GM21447 (cell line): ENCODE data around the gene MEFV.
"Not testable (repeated sequence)": the region's sequence is repeated elsewhere in the genome, so short reads cannot be mapped to it uniquely, and the experiment has no call there.

Experiments used
- ATAC-seq: cut with Tn5 transposase; IDR thresholded peaks from one replicate; pipeline ENCODE4 v1.9.1; 2021; ENCODE audit not compliant: unreplicated experiment

MEFV gene, protein sequence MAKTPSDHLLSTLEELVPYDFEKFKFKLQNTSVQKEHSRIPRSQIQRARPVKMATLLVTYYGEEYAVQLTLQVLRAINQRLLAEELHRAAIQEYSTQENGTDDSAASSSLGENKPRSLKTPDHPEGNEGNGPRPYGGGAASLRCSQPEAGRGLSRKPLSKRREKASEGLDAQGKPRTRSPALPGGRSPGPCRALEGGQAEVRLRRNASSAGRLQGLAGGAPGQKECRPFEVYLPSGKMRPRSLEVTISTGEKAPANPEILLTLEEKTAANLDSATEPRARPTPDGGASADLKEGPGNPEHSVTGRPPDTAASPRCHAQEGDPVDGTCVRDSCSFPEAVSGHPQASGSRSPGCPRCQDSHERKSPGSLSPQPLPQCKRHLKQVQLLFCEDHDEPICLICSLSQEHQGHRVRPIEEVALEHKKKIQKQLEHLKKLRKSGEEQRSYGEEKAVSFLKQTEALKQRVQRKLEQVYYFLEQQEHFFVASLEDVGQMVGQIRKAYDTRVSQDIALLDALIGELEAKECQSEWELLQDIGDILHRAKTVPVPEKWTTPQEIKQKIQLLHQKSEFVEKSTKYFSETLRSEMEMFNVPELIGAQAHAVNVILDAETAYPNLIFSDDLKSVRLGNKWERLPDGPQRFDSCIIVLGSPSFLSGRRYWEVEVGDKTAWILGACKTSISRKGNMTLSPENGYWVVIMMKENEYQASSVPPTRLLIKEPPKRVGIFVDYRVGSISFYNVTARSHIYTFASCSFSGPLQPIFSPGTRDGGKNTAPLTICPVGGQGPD

DNA sequence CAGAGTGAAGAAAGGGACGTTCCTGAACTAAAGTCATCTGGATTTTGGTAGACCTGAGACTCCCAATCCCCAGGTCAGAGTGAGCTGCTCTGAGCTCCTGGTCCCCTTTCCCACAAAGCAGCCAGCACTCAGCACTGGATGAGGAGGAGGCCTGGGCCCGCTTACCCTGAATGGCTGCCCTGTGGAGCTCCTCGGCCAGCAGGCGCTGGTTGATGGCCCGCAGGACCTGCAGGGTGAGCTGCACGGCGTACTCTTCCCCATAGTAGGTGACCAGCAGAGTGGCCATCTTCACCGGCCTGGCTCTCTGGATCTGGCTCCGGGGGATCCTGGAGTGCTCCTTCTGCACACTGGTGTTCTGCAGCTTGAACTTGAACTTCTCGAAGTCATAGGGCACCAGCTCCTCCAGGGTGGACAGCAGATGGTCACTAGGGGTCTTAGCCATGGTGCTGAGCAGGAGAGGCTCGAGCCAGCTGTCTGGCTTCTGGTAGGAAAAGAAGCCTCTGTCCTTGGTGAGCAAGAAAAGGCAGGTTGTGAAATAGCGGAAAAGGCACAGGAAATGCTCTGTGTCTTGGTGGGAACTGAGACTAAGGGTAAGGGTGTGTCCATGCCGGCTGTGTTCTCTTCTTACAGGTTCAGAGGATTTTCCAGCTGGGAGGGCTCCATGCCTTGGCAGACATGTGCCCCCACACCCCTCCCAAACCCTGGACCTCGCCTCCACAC lies at the start of gene MEFV:
MEFV (minus strand) TSS at position 488 of the 720 bp plus-strand sequence; CDS start at position 442, 46 bp downstream.
- ATAC-seq: no peak

DNA sequence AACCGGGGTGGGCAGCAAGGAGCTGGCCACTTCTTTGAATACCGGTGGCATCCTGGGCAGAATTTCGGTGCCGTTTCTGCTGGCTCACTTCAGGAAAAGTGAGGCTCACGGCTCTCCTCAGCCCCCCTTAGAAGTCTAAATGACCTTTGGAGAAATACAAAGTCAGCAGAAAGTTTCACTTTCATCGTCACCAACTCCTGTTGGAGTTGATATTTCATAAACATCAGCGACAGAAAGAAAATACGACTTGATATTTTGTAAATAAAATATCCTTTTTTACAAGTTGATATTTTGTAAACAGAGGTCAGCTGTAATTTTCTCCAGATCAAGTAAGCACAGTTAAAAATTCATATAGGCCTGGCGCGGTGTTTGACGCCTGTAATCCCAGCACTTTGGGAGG lies 49.6 kb upstream of the MEFV start:
- ATAC-seq: no peak

DNA sequence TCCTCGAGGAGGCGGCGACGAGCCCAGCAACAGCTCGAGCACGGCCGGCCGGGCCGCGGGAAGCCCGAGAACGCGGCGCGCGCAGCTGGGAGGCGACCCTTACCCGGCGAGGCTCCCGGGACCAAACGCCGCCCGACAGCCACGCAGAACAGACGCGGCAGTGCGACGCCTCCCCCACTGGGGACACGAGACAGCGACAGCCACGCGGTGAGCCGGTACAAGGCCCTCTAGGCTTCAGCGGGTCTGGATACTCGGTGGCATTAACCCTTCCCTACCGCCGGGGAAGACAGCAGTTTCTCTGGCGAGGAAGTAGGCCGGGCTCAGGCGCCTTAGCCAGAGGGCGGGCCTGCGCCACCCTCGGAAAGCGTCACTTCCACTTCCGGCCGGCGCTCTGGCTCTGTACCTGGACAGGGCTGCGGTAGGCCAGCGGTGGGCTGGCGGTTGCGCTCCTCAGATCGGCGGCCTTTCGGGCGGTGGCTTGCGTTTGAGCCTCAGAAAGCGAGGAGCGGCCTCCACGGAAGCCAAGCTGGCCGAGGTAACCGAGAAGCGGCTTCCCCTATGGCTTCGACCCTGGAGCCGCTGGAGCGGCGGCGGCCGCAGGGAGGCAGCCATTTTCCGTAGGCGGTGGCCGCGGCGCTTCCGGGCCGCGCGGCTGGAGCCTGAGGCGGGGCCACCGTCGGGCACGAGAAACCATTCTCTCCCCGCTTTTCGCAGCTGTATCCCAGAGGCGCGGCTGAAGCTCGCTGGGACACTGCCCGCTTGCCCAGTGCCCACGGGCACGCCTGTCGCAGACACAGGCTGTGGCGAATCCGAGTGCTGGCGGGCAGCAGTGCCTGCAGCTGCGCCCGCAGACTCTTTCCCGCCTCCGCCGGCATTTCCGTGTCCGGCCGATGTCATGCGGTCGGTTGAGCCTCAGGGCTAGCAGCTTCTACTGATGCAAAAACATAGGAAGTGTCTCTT lies 49.0 kb upstream of the MEFV start, which contains the start of the genes TIGD7 and ZNF75A:
TIGD7 (minus strand) TSS at position 322 of the 960 bp plus-strand sequence. CDS start 4,816 bp downstream, outside the sequence.
ZNF75A (plus strand) TSS at position 389 of the 960 bp plus-strand sequence. CDS start 2,932 bp downstream, outside the sequence.
- ATAC-seq: peak; percentile 95

DNA sequence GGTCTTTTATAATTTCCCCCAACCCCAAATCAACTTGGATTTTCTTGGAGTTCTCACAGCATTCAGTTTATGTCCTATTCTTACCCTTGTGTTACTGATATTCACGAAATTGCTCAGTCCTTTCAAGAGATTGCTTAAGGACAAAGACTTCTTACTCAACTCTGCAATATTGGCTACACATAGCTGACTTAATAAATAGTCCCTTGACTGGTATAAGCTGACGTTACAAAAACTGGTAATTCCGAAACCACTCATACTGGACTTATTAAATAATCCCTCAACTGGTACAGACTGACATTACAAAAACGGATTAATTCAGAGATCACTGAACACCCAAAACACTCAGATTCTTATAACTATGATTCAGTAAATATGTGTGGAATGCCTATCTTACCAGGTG lies 47.9 kb upstream of the MEFV start:
- ATAC-seq: no peak

DNA sequence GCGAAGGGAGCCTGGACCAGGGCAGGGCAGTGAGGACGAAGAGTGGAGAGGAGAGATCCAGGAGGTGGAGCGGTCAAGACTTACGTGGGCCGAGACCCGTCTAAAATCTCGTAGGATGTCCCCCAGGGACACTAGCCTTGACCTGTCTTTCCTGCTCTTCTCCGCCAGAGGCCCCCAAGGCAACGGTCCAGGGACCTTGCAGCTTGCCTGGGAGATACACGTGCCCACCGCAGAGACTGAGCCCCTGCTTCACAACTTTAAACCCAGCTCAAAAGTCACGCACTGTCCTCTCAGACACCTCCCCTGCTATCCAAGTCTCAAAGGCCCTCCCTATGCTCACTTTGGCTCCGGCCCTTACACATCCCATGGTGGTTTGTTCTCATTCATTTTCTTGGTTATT lies 39.4 kb upstream of the MEFV start:
- ATAC-seq: no peak

DNA sequence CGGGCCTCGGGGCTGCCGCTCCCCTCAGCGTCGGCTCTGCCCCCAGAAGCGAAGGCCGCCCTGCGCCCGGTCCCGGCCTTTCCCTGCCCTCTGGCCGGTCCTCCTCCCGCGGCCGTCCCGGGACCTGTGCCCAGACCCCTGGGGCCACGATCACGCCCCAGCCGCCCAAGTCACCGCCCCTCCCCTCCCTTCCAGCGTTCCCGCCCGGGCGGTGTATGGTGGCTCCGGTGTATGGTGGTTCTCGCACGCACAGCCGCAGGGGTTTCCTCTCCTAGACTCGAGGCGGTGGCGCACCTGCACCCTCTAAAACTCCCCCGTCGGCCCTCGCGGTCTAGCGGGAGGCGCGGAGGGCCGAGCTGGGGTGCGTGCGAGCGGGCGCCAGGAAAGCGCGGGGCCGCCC lies 38.8 kb upstream of the MEFV start:
- no peak for ATAC-seq

DNA sequence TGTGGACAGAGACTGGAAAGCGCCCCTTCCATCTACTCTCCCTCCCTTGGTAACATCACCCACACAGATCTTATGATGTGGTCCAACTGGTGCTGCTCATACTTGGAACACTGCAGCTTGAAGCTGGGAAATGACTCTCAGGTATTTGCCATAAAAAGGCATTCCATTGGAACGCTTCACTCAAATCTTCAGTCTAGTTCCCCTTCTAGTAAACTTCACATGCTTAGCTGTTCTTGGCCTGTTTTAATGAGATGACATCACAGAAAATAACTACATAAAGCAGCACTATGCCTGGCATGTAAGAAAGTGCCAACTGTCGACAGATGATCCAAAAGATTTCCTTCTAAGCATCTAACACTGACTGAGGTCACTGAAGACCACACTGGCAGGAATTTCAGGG lies 36.2 kb upstream of the MEFV start:
- ATAC-seq: no peak

DNA sequence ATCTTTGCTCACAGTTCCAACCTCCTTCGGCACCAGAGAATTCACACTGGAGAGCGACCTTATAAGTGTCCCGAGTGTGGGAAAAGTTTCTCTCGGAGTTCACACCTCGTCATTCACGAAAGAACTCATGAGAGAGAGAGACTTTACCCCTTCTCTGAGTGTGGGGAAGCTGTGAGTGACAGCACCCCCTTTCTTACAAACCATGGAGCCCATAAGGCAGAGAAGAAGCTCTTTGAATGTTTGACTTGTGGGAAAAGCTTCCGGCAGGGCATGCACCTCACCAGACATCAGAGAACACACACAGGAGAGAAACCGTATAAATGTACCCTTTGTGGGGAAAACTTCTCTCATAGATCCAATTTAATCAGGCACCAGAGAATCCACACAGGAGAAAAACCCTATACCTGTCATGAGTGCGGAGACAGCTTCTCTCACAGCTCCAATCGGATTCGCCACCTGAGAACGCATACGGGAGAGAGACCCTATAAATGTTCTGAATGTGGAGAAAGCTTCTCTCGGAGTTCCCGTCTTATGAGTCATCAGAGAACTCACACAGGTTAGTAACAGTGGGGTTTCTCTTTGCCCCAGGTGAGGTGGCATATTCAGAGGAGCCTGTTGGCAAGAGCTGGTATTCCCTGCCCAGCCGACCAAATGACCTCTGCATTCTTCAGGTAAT lies 33.7 kb upstream of the MEFV start:
- ATAC-seq: no peak

DNA sequence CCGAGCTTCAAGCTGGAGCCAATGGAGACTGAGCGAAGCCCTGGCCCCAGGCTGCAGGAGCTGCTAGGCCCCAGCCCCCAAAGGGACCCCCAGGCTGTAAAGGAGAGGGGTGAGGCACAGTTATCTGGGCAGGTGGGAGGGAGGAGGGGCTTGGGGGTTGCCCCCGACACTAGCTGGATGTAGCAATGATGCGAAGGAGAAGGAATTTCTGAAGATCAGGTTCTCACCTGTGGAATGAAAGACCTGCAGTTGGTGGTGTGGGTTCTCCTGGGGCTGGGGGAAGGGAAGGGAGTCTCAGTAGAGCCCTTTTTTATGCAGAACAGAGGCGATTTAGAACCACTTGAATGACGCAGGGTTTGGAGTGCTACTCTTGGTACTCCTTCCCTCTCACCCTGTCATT lies 28.7 kb upstream of the MEFV start:
- no peak for ATAC-seq

DNA sequence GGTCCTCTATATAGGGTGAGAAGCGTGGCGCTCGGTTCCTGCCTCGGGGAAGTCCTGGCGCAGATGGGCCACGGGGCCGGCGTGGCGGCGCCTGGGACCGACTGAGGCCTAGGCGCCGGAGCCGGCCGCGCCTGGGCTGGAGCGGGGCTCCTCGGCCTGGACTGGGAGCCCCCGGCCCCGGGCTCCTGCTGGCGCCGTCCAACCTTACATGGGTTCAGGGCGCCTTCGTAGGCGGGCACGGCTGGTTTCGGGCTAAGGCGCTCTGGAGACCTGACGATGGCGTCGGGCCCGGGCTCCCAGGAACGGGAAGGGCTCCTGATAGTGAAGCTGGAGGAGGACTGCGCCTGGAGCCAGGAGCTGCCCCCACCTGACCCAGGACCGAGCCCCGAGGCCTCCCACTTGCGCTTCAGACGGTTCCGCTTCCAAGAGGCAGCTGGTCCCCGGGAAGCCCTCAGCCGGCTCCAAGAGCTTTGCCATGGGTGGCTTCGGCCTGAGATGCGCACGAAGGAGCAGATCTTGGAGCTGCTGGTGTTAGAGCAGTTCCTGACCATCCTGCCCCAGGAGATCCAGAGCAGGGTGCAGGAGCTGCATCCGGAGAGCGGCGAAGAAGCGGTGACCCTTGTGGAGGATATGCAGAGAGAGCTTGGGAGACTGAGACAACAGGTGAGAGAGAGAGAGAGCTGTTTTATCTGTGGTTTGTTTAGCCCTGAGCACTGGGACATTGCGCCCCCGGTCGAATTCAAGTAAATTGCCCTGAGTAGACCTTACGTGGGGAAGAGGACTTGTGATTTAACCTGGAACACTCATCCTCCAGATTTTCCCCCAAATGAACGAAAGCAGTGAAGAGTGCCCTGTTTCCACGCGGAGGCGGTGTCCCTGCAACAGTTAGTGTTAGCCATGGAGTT lies 27.4 kb upstream of the MEFV start:
- ATAC-seq: no peak

DNA sequence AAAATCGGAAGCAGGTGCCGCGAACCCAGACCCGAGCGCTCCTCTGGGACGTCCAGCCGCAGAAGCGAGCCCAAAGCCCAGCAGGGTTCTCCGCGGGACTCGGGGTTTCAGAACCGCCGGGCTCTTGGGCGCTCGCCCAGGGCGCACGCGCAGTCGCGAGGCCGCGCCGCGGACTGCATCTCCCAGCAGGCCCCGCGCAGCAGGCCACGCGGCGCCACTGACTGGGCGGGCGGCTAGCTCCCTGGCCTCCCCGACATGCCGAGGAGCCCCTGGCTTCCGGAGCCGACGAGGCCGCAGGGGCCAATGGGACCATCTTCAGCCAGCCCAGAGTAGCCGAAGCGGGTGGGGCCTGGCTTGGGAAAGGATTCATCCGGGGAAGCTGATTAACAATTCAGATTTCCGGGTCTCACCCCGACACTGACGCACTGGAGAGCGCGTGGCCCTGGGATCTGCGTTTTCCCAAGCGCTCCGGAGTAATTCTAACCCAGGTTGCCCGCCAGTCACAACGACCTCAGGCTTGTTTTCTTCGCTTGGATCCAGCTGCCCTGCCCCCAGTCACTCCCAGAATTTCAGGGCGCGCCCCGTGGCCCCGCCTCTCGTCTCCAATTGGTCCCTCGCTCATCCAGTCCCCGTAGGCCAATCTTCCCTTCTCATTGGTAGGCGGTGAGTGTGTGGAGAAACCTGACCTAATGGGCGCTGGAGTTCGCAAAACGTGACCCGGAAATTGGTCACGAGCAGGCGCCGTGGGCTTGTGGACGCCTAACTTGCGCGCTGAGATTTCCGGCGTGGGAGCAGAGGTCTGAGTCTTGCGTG lies 26.5 kb upstream of the MEFV start, which contains the start of gene ZNF263:
ZNF263 (plus strand) TSS at position 762 of the 813 bp plus-strand sequence. CDS start 328 bp downstream, outside the sequence.
- ATAC-seq: peak; percentile 84

DNA sequence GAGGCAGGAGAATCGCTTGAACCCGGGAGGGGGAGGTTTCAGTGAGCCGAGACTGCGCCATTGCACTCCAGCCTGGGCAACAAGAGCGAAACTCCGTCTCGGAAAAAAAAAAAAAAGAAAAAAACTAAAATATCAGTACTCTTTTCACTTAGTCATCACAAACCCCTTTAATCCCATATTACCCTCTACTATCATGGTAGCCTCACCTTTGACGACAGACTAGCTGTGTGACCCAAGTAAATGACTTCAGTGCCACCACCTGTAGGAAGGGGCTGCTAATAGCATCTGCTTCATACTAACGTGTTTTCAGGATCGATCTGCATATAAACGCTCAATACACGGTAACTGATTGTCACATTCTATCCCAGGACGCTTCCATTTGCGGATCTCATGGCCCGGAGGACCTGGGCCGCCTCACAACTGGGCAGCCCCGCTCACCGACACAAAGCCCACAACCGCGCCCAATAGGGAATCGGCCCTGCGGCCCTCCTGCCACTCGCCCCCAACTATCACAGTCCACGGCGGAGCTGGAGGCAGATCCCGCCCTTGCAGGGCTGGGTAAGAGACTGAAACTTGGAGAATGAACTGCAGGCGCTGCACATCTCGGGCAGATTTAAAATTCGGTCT lies 25.8 kb upstream of the MEFV start:
- peak; percentile 21 for ATAC-seq

DNA sequence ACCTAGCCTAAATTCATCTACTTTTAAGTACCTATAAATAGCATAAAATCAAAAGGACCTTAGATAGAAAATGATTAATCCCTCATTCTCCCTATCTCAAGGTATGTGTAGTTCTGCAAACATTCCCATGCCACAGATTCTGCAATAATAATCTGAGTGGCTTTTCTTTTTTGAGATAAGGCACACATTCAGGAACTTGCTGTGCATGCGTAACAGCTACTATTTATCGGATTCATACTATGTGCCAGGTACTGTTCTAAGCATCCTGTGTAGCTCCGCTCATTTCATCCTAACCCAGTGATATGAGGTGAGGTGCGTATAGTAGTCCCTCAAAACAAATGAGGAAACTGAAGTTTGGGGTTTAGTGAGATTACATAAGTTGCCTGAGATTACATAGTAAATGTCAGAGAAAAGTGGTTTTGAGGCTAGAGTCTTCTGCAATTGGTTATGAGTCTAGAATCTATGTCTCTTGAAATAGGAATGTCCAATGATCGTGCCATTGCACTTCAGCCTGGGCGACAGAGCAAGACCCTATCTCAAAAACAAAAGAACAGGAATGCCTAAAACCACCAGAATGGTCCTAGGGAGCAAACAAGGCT lies 24.9 kb upstream of the MEFV start:
- ATAC-seq: no peak

DNA sequence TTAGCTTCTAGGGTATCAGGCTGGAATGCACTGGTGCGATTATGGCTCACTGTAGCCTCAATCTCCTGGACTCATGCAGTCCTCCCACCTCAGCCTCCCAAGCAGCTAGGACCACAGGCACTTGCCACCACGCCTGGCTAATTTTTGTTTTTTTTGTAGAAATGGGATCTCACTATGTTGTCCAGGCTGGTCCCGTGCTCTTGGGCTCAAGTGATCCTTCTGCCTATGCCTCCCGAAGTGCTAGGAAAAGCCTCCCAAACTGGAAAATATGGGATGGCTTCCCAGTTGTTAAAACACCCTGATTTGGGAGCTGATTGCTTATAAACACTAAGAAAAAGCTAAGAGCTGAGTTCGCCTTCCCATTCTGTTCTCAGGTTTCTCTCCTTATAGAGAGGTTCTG lies 20.2 kb upstream of the MEFV start:
- ATAC-seq: no peak

DNA sequence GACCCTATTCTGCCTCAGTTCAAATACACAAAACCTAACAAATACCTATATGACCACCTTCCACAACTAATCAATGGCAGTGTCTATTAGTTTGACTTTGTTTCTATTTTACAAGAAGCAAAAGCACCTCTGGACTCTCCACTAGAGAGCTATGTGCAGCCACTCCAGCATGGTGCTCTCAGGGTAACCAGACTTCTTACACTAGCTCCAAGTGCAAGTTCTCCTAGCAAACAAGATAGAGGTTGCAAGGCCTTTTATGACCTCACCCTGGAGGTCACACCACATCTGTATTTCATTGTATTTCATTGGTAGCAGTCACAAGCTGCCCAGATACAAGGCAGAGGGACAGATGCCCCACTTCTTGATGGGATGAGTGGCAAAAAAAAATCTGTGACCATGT lies 18.5 kb upstream of the MEFV start:
- no peak for ATAC-seq

DNA sequence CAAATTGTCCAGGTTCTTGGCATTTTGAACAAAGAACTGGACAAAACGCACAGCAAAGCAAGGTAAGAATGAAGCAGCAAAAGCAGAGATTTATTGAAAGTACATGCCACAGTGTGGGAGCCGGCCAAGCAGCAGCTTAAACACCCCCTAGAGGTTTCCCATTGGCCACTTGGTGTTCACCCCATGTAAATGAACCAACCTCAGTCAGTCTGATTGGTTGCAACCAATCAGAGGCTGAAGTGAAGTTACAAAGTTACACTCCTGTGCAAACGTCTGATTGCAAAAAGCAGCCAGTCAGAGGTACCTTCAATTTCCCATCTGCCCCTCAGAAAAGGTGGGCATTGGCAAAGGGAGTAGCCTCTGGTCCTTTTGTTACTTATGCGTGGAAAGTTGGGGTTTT lies 18.1 kb upstream of the MEFV start:
- ATAC-seq: no peak

DNA sequence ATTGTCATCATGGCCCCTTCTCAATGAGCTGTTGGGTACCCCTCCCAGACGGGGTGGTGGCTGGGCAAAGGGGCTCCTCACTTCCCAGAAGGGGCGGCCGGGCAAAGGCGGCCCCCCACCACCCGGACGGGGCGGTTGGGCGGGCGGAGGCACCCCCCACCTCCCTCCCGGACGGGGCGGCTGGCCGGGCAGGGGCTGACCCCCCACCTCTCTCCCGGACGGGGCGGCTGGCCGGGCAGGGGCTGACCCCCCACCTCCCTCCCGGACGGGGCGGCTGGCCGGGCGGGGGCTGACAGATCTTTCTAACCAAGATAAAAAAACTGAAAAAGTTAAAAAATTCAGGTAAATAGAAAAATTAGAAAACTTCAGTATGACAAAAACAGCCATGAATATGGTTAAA lies 14.8 kb upstream of the MEFV start:
- not testable (repeated sequence) for ATAC-seq
